SK-N-SH treated with all-trans-retinoic acid at 6 μM for 48 hours (cell line): ENCODE measurements around the gene EIF3I.
"Not testable (repeated sequence)": the region's sequence is repeated elsewhere in the genome, so short reads cannot be mapped to it uniquely, and the experiment has no call there.

Source experiments
- ATAC-seq: fragments of 200-7000 bp; cut with Tn5 transposase; 3 replicates; pipeline ENCODE4 v1.9.1; 2020; ENCODE audit warnings: mild to moderate bottlenecking, moderate library complexity
- BACH2 ChIP-seq: fragments of 250-450 bp; sonication (Bioruptor Pico); IDR thresholded peaks from 2 replicates; pipeline ENCODE4 v1.9.0; 2021; ENCODE audit warnings: mild to moderate bottlenecking, borderline replicate concordance
- CSDC2 ChIP-seq: fragments of 250-450 bp; sonication (Bioruptor Pico); IDR thresholded peaks from 2 replicates; pipeline ENCODE4 v1.5.0; 2020; ENCODE audit warnings: mild to moderate bottlenecking, moderate library complexity
- ESRRG ChIP-seq: fragments of 250-450 bp; sonication (Bioruptor Pico); IDR thresholded peaks from 2 replicates; pipeline ENCODE4 v1.6.1; 2021; ENCODE audit warnings: mild to moderate bottlenecking
- ISL1 ChIP-seq: fragments of 250-450 bp; sonication (Bioruptor Pico); IDR thresholded peaks from 2 replicates; pipeline ENCODE4 v2.1.2; 2022; ENCODE audit warnings: mild to moderate bottlenecking, moderate library complexity
- OSR1 ChIP-seq: fragments of 250-450 bp; sonication (Bioruptor Pico); IDR thresholded peaks from 2 replicates; pipeline ENCODE4 v1.8.0; 2022; ENCODE audit warnings: moderate library complexity, mild to moderate bottlenecking, inconsistent platforms
- PPARA ChIP-seq: fragments of 250-450 bp; sonication (Bioruptor Pico); IDR thresholded peaks from 2 replicates; pipeline ENCODE4 v1.5.0; 2020; ENCODE audit warnings: mild to moderate bottlenecking, borderline replicate concordance
- RARB ChIP-seq: fragments of 250-450 bp; sonication (Bioruptor Pico); IDR thresholded peaks from 2 replicates; pipeline ENCODE4 v1.8.0; 2021; ENCODE audit warnings: mild to moderate bottlenecking, moderate library complexity
- SNAI2 ChIP-seq: fragments of 250-450 bp; sonication (Bioruptor Pico); IDR thresholded peaks from 2 replicates; pipeline ENCODE4 v1.5.0; 2020; ENCODE audit warnings: mild to moderate bottlenecking, moderate library complexity
- TCF4 ChIP-seq: fragments of 250-450 bp; sonication (Bioruptor Pico); IDR thresholded peaks from 2 replicates; pipeline ENCODE4 v1.8.0; 2021; ENCODE audit warnings: mild to moderate bottlenecking, moderate library complexity, borderline replicate concordance
- TOX ChIP-seq: fragments of 250-450 bp; sonication (Bioruptor Pico); IDR thresholded peaks from 2 replicates; pipeline ENCODE4 v1.8.0; 2021; ENCODE audit warnings: mild to moderate bottlenecking, moderate library complexity, borderline replicate concordance
- ZC3H10 ChIP-seq: fragments of 250-450 bp; sonication (Bioruptor Pico); IDR thresholded peaks from 2 replicates; pipeline ENCODE4 v1.5.1; 2021; ENCODE audit warnings: mild to moderate bottlenecking, moderate library complexity
- ZFP3 ChIP-seq: fragments of 250-450 bp; sonication (Bioruptor Pico); IDR thresholded peaks from 2 replicates; pipeline ENCODE4 v1.5.0; 2020; ENCODE audit warnings: mild to moderate bottlenecking, moderate library complexity
- ZFP30 ChIP-seq: fragments of 450-650 bp; formaldehyde crosslinking; IDR thresholded peaks from 2 replicates; pipeline ENCODE4 v1.5.0; 2022; ENCODE audit warnings: mild to moderate bottlenecking, moderate library complexity
- ZNF565 ChIP-seq: fragments of 450-650 bp; formaldehyde crosslinking; conservative IDR thresholded peaks from 2 replicates; pipeline ENCODE4 v1.5.0; 2020; ENCODE audit warnings: low read depth, mild to moderate bottlenecking, moderate library complexity
- ZNF70 ChIP-seq: fragments of 450-650 bp; formaldehyde crosslinking; IDR thresholded peaks from 2 replicates; pipeline ENCODE4 v1.5.0; 2020; ENCODE audit warnings: mild to moderate bottlenecking, moderate library complexity
- ZNF8 ChIP-seq: fragments of 450-650 bp; formaldehyde crosslinking; IDR thresholded peaks from 2 replicates; pipeline ENCODE4 v1.5.0; 2020; ENCODE audit warnings: mild to moderate bottlenecking, moderate library complexity
- TF ChIP-seq, protein P1 (sequence below): fragments of 250-450 bp; sonication (Bioruptor Pico); IDR thresholded peaks from 2 replicates; pipeline ENCODE4 v1.5.1; 2021; ENCODE audit warnings: mild to moderate bottlenecking, moderate library complexity
- TF ChIP-seq, protein P2 (sequence below): fragments of 250-450 bp; sonication (Bioruptor Pico); IDR thresholded peaks from 2 replicates; pipeline ENCODE4 v1.5.1; 2020; ENCODE audit warnings: low read depth, mild to moderate bottlenecking, moderate library complexity
- TF ChIP-seq, protein P3 (sequence below): fragments of 250-450 bp; sonication (Bioruptor Pico); IDR thresholded peaks from 2 replicates; pipeline ENCODE4 v1.8.0; 2020; ENCODE audit warnings: mild to moderate bottlenecking, moderate library complexity, borderline replicate concordance
- TF ChIP-seq, protein P4 (sequence below): fragments of 250-450 bp; sonication (Bioruptor Pico); IDR thresholded peaks from 2 replicates; pipeline ENCODE4 v1.8.0; 2021; ENCODE audit warnings: low read depth, mild to moderate bottlenecking, moderate library complexity, borderline replicate concordance
- TF ChIP-seq, protein P5 (sequence below): fragments of 250-450 bp; sonication (Bioruptor Pico); IDR thresholded peaks from 2 replicates; pipeline ENCODE4 v1.5.0; 2020; ENCODE audit warnings: mild to moderate bottlenecking, moderate library complexity

EIF3I gene

DNA sequence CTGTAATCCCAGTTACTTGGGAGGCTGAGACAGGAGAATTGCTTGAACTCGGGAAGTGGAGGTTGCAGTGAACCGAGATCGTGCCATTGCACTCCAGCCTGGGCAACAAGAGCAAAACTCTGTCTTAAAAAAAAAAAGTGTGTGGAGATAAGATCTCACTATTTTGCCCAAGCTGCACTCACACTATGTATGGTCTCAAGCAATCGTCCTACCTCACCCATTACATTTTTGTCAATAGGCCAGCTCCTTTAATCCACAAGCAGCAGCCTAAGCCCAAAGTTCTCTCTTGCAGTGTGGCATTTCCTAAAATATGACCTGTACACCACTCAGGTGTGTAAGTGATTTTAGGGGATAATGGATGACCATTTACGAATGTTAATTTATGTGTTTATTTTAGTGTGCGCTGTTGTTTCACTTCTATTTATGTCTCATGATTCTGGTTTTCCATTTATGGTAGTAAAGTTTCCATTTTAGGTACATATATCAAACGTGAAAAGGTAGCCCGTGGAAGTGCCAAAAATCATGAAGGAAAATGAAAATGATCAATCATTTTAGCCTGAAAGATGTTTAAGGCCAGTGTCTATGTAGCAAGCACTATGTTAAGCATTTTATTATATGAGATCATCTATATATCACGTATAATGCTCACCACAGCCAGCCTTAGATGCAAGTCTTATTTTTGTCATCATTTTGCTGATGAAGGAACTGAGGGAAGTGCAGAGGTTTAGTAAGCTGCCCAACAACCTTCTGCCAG, 34.4 kb downstream of the EIF3I start:
- TF ChIP-seq, protein P1, sequence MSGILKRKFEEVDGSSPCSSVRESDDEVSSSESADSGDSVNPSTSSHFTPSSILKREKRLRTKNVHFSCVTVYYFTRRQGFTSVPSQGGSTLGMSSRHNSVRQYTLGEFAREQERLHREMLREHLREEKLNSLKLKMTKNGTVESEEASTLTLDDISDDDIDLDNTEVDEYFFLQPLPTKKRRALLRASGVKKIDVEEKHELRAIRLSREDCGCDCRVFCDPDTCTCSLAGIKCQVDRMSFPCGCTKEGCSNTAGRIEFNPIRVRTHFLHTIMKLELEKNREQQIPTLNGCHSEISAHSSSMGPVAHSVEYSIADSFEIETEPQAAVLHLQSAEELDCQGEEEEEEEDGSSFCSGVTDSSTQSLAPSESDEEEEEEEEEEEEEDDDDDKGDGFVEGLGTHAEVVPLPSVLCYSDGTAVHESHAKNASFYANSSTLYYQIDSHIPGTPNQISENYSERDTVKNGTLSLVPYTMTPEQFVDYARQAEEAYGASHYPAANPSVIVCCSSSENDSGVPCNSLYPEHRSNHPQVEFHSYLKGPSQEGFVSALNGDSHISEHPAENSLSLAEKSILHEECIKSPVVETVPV (CRISPR knock-in tag), result no peak
- TF ChIP-seq BACH2 (no peak), TOX (no peak), RARB (CRISPR knock-in tag) (no peak), ESRRG (CRISPR knock-in tag) (no peak), ZFP30 (no peak), ZNF8 (CRISPR knock-in tag) (no peak), ZNF70 (no peak), PPARA (CRISPR knock-in tag) (no peak), ZC3H10 (CRISPR knock-in tag) (no peak), TCF4 (CRISPR knock-in tag) (no peak), ZFP3 (CRISPR knock-in tag) (no peak), CSDC2 (no peak), OSR1 (no peak)
- TF ChIP-seq, protein P2, sequence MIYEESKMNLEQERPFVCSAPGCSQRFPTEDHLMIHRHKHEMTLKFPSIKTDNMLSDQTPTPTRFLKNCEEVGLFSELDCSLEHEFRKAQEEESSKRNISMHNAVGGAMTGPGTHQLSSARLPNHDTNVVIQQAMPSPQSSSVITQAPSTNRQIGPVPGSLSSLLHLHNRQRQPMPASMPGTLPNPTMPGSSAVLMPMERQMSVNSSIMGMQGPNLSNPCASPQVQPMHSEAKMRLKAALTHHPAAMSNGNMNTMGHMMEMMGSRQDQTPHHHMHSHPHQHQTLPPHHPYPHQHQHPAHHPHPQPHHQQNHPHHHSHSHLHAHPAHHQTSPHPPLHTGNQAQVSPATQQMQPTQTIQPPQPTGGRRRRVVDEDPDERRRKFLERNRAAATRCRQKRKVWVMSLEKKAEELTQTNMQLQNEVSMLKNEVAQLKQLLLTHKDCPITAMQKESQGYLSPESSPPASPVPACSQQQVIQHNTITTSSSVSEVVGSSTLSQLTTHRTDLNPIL (CRISPR knock-in tag), result no peak
- TF ChIP-seq, protein P3, sequence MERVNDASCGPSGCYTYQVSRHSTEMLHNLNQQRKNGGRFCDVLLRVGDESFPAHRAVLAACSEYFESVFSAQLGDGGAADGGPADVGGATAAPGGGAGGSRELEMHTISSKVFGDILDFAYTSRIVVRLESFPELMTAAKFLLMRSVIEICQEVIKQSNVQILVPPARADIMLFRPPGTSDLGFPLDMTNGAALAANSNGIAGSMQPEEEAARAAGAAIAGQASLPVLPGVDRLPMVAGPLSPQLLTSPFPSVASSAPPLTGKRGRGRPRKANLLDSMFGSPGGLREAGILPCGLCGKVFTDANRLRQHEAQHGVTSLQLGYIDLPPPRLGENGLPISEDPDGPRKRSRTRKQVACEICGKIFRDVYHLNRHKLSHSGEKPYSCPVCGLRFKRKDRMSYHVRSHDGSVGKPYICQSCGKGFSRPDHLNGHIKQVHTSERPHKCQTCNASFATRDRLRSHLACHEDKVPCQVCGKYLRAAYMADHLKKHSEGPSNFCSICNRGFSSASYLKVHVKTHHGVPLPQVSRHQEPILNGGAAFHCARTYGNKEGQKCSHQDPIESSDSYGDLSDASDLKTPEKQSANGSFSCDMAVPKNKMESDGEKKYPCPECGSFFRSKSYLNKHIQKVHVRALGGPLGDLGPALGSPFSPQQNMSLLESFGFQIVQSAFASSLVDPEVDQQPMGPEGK (CRISPR knock-in tag), result no peak
- TF ChIP-seq, protein P4, sequence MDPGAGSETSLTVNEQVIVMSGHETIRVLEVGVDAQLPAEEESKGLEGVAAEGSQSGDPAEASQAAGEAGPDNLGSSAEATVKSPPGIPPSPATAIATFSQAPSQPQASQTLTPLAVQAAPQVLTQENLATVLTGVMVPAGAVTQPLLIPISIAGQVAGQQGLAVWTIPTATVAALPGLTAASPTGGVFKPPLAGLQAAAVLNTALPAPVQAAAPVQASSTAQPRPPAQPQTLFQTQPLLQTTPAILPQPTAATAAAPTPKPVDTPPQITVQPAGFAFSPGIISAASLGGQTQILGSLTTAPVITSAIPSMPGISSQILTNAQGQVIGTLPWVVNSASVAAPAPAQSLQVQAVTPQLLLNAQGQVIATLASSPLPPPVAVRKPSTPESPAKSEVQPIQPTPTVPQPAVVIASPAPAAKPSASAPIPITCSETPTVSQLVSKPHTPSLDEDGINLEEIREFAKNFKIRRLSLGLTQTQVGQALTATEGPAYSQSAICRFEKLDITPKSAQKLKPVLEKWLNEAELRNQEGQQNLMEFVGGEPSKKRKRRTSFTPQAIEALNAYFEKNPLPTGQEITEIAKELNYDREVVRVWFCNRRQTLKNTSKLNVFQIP, result no peak
- no peak for ATAC-seq

DNA sequence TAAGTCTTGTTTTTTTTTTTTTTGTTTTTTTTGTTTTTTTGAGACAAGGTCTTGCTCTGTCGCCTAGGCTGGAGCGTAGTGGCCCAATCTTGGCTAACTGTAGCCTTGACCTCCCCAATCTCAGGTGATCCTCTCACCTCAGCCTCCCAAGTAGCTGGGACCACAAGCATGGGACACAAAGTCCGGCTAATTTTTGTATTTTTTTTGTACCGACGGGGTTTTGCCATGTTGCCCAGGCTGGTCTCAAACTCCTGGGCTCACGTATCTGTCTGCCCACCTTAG, 35.0 kb downstream of the EIF3I start:
- TF ChIP-seq, protein P5, sequence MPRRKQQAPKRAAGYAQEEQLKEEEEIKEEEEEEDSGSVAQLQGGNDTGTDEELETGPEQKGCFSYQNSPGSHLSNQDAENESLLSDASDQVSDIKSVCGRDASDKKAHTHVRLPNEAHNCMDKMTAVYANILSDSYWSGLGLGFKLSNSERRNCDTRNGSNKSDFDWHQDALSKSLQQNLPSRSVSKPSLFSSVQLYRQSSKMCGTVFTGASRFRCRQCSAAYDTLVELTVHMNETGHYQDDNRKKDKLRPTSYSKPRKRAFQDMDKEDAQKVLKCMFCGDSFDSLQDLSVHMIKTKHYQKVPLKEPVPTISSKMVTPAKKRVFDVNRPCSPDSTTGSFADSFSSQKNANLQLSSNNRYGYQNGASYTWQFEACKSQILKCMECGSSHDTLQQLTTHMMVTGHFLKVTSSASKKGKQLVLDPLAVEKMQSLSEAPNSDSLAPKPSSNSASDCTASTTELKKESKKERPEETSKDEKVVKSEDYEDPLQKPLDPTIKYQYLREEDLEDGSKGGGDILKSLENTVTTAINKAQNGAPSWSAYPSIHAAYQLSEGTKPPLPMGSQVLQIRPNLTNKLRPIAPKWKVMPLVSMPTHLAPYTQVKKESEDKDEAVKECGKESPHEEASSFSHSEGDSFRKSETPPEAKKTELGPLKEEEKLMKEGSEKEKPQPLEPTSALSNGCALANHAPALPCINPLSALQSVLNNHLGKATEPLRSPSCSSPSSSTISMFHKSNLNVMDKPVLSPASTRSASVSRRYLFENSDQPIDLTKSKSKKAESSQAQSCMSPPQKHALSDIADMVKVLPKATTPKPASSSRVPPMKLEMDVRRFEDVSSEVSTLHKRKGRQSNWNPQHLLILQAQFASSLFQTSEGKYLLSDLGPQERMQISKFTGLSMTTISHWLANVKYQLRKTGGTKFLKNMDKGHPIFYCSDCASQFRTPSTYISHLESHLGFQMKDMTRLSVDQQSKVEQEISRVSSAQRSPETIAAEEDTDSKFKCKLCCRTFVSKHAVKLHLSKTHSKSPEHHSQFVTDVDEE (CRISPR knock-in tag), result no peak
- TF ChIP-seq ZNF565 (CRISPR knock-in tag) (no peak), CSDC2 (no peak), ZFP3 (CRISPR knock-in tag) (no peak), PPARA (CRISPR knock-in tag) (no peak), SNAI2 (CRISPR knock-in tag) (no peak), OSR1 (no peak), ZNF8 (CRISPR knock-in tag) (no peak), ZC3H10 (CRISPR knock-in tag) (no peak), ISL1 (CRISPR knock-in tag) (no peak), TOX (no peak), RARB (CRISPR knock-in tag) (no peak)
- TF ChIP-seq, protein P2 (CRISPR knock-in tag), result no peak
- TF ChIP-seq, protein P3 (CRISPR knock-in tag), result no peak
- TF ChIP-seq, protein P1 (CRISPR knock-in tag), result no peak
- ATAC-seq, result no peak

DNA sequence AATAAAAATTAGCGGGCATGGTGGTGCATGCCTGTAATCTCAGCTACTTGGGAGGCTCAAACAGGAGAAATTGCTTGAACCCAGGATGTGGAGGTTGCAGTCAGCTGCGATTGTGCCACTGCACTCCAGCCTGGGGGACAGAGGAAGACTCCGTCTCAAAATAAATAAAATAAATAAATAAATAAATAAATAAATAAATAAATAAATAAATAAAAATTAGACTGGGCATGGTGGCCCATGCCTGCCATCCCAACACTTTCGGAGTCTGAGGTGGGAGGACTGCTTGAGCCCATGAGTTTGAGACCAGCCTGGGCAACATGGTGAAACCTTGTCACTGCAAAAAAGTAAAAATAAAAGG, 41.0 kb downstream of the EIF3I start:
- ATAC-seq, result not testable (repeated sequence)
